H1 (cell line): ENCODE results near the gene PITPNB. TPM values are rescaled to one million over a fixed set of nuclear protein-coding genes. Genes with fewer than 3 reads are reported as not detected.

Experiments
- CTCF ChIA-PET: fragments of 300-600 bp; sonication (Branson Sonifier 250); formaldehyde crosslinking; loops from one replicate; lab custom pipeline; 2021; ENCODE audit not compliant: partially characterized antibody; lab: Charles Lee
- POLR2A ChIA-PET: fragments of 300-600 bp; sonication (Branson Sonifier 250); formaldehyde crosslinking; loops from one replicate; lab custom pipeline; 2021; ENCODE audit warnings: inconsistent platforms; ENCODE audit not compliant: partially characterized antibody; lab: Charles Lee
- DNase-seq, 2 experiments: peaks; one replicate each; pipeline versions ENCODE4 v3.0.0 to v3.0.0-alpha.2; 2010 to 2022; ENCODE audit warnings: low spot score in 2 of 2, low read depth in 1 of 2, mixed read lengths in 1 of 2
- FAIRE-seq: peaks from 2 replicates; lab custom pipeline; 2011; peaks lifted over from hg19 to GRCh38; lab: Jason Lieb, UNC
- H2AFZ ChIP-seq: 2 replicates; pipeline ENCODE4 v1.8.1; 2012; ENCODE audit warnings: low read length, inconsistent platforms
- H2AK5ac ChIP-seq: 2 replicates; pipeline ENCODE4 v1.6.1; 2013; ENCODE audit warnings: low read depth, low read length
- H2BK120ac ChIP-seq: replicated peaks from 2 replicates; pipeline ENCODE3; 2013; ENCODE audit warnings: low read depth, low read length, inconsistent platforms
- H2BK12ac ChIP-seq: 2 replicates; pipeline ENCODE4 v1.6.1; 2013; ENCODE audit warnings: low read depth, low read length
- H2BK15ac ChIP-seq: 2 replicates; pipeline ENCODE4 v1.6.1; 2013; ENCODE audit warnings: low read length
- H2BK20ac ChIP-seq: 2 replicates; pipeline ENCODE4 v1.6.1; 2013; ENCODE audit warnings: low read length
- H2BK5ac ChIP-seq: 2 replicates; pipeline ENCODE4 v1.6.1; 2013; ENCODE audit warnings: low read depth, low read length
- H3K14ac ChIP-seq: 2 replicates; pipeline ENCODE4 v1.6.1; 2013; ENCODE audit warnings: inconsistent platforms; ENCODE audit not compliant: insufficient read length
- H3K18ac ChIP-seq: 2 replicates; pipeline ENCODE4 v1.6.1; 2013; ENCODE audit warnings: low read length; ENCODE audit errors: extremely low read depth
- H3K23ac ChIP-seq: 2 replicates; pipeline ENCODE4 v1.6.1; 2013; ENCODE audit warnings: inconsistent platforms; ENCODE audit not compliant: insufficient read length
- H3K23me2 ChIP-seq: 2 replicates; pipeline ENCODE4 v1.6.1; 2013; ENCODE audit warnings: low read depth, low read length
- H3K27ac ChIP-seq: 2 replicates; pipeline ENCODE4 v1.6.1; 2011; ENCODE audit warnings: low read depth, low read length, inconsistent platforms
- H3K27me3 ChIP-seq, 4 experiments: replicated peaks in 1 of 4; 1 replicate in 1 of 4; 2 replicates in 3 of 4; pipeline versions ENCODE4 v1.6.1 to v1.8.1; 2011 to 2013; ENCODE audit warnings: low read length in 3 of 4, mild to moderate bottlenecking in 3 of 4, inconsistent platforms in 2 of 4, mixed read lengths in 2 of 4, moderate library complexity in 1 of 4; ENCODE audit not compliant: control insufficient read depth in 3 of 4, insufficient read depth in 3 of 4; ENCODE audit errors: extremely low read depth in 1 of 4
- H3K36me3 ChIP-seq, 4 experiments: 2 replicates each; pipeline versions ENCODE4 v1.6.1 to v1.8.1; 2011 to 2013; ENCODE audit warnings: mild to moderate bottlenecking in 4 of 4, low read length in 3 of 4, moderate library complexity in 2 of 4, control low read depth in 1 of 4, inconsistent platforms in 1 of 4; ENCODE audit not compliant: insufficient read depth in 4 of 4, control insufficient read depth in 2 of 4
- H3K4ac ChIP-seq: replicated peaks from 2 replicates; pipeline ENCODE3; 2013; ENCODE audit warnings: low read length, low read depth, mixed read lengths, inconsistent platforms; ENCODE audit not compliant: insufficient read length
- H3K4me1 ChIP-seq, 4 experiments: replicated peaks in 1 of 4; 1 replicate in 1 of 4; 2 replicates in 3 of 4; pipeline versions ENCODE4 v1.6.1 to v1.8.1; 2011 to 2013; ENCODE audit warnings: low read length in 3 of 4, inconsistent platforms in 2 of 4, mixed read lengths in 1 of 4; ENCODE audit not compliant: insufficient read depth in 4 of 4, control insufficient read depth in 3 of 4
- H3K4me2 ChIP-seq, 2 experiments: 2 replicates each; pipeline versions ENCODE4 v1.6.1 to v1.8.1; 2011 to 2013; ENCODE audit warnings: low read depth in 2 of 2, low read length in 2 of 2, control low read depth in 1 of 2, inconsistent platforms in 1 of 2, mild to moderate bottlenecking in 1 of 2; ENCODE audit not compliant: insufficient read depth in 1 of 2
- H3K4me3 ChIP-seq, 4 experiments: fragments of 200-600, 300-600 bp in 1 of 4; sonication (generic), shearing (Covaris generic), sonication (Bioruptor Twin) in 1 of 4; 2 replicates each; pipeline versions ENCODE4 v1.5.1 to v1.8.1; 2011 to 2016; ENCODE audit warnings: low read length in 4 of 4, low read depth in 3 of 4, control low read depth in 2 of 4, inconsistent platforms in 2 of 4, mild to moderate bottlenecking in 2 of 4, mixed read lengths in 1 of 4, moderate library complexity in 1 of 4; ENCODE audit not compliant: insufficient read depth in 2 of 4; ENCODE audit errors: extremely low read depth in 1 of 4
- H3K56ac ChIP-seq: replicated peaks from 2 replicates; pipeline ENCODE3; 2013; ENCODE audit warnings: low read depth, mild to moderate bottlenecking, mixed read lengths, low read length, inconsistent platforms; ENCODE audit not compliant: insufficient read length
- H3K79me1 ChIP-seq: 2 replicates; pipeline ENCODE4 v1.6.1; 2013; ENCODE audit warnings: low read depth, low read length, control low read depth
- H3K79me2 ChIP-seq, 2 experiments: 2 replicates each; pipeline versions ENCODE4 v1.6.1 to v1.8.1; 2012 to 2013; ENCODE audit warnings: low read length in 2 of 2, mild to moderate bottlenecking in 2 of 2, inconsistent platforms in 1 of 2; ENCODE audit not compliant: insufficient read depth in 2 of 2, control insufficient read depth in 1 of 2
- H3K9ac ChIP-seq, 4 experiments: replicated peaks in 1 of 4; 1 replicate in 1 of 4; 2 replicates in 3 of 4; pipeline versions ENCODE4 v1.6.1 to v1.8.1; 2011 to 2013; ENCODE audit warnings: low read depth in 3 of 4, low read length in 3 of 4, control low read depth in 2 of 4, mild to moderate bottlenecking in 2 of 4, moderate library complexity in 2 of 4, inconsistent platforms in 1 of 4; ENCODE audit errors: extremely low read depth in 1 of 4
- H3K9me3 ChIP-seq, 2 experiments: 2 replicates each; pipeline versions ENCODE4 v1.6.1 to v1.8.1; 2012 to 2013; ENCODE audit warnings: mild to moderate bottlenecking in 2 of 2, moderate library complexity in 2 of 2, control low read depth in 1 of 2, inconsistent platforms in 1 of 2, low read depth in 1 of 2, low read length in 1 of 2, mixed read lengths in 1 of 2; ENCODE audit not compliant: insufficient read depth in 2 of 2
- H4K20me1 ChIP-seq, 2 experiments: replicated peaks in 1 of 2; 2 replicates each; pipeline versions ENCODE3 to v1.8.1; 2011 to 2013; ENCODE audit warnings: inconsistent platforms in 2 of 2, low read length in 2 of 2, mild to moderate bottlenecking in 1 of 2; ENCODE audit not compliant: insufficient read depth in 2 of 2, control insufficient read depth in 1 of 2
- H4K5ac ChIP-seq: 2 replicates; pipeline ENCODE4 v1.6.1; 2013; ENCODE audit warnings: low read length, low read depth, mixed read lengths, inconsistent platforms; ENCODE audit not compliant: insufficient read length
- H4K8ac ChIP-seq: 2 replicates; pipeline ENCODE4 v1.8.0; 2013; ENCODE audit warnings: mild to moderate bottlenecking, moderate library complexity, low read length, inconsistent platforms; ENCODE audit not compliant: insufficient read depth; ENCODE audit errors: extremely low read depth
- H4K91ac ChIP-seq: replicated peaks from 2 replicates; pipeline ENCODE3; 2013; ENCODE audit warnings: low read length, mixed read lengths, inconsistent platforms; ENCODE audit not compliant: insufficient read length
- BCL11A ChIP-seq, 2 experiments: IDR thresholded peaks; one replicate each; pipeline ENCODE4 v1.6.1; 2011; ENCODE audit warnings: low read depth in 2 of 2, low read length in 2 of 2, mild to moderate bottlenecking in 2 of 2
- CBX5 ChIP-seq: fragments of 300-800, 300-1000 bp; sonication (generic); IDR thresholded peaks from 2 replicates; pipeline ENCODE4 v1.7.1; 2016; ENCODE audit warnings: antibody characterized with exemption, low read length, low read depth
- CBX8 ChIP-seq: fragments of 300-800, 300-1000 bp; sonication (generic); IDR thresholded peaks from 2 replicates; pipeline ENCODE4 v1.7.1; 2016; ENCODE audit warnings: low read depth, low read length, borderline replicate concordance
- CEBPB ChIP-seq: IDR thresholded peaks from 2 replicates; pipeline ENCODE4 v1.6.1; 2012; ENCODE audit warnings: low read depth, low read length
- CHD1 ChIP-seq: IDR thresholded peaks from 2 replicates; pipeline ENCODE4 v1.6.1; 2012; ENCODE audit warnings: low read depth, low read length, improper control_type of control experiment
- EZH2 ChIP-seq: fragments of 200-600 bp; sonication (generic); IDR thresholded peaks from 2 replicates; pipeline ENCODE4 v1.7.1; 2012; ENCODE audit warnings: low read depth, mild to moderate bottlenecking, moderate library complexity, low read length, inconsistent platforms; ENCODE audit not compliant: severe bottlenecking
- GTF2F1 ChIP-seq: IDR thresholded peaks from 2 replicates; pipeline ENCODE4 v1.6.1; 2012; ENCODE audit warnings: low read depth, low read length, improper control_type of control experiment, borderline replicate concordance
- KDM5A ChIP-seq: fragments of 200-600 bp; IDR thresholded peaks from 2 replicates; pipeline ENCODE4 v1.7.1; 2012; ENCODE audit warnings: mild to moderate bottlenecking, low read length, inconsistent platforms, mixed read lengths
- POU5F1 ChIP-seq: IDR thresholded peaks from 2 replicates; pipeline ENCODE4 v1.6.1; 2011; ENCODE audit warnings: low read depth, mild to moderate bottlenecking, low read length, moderate library complexity
- RNF2 ChIP-seq: fragments of 200-900, 300-1000 bp; sonication (generic); IDR thresholded peaks from 2 replicates; pipeline ENCODE4 v1.7.1; 2016; ENCODE audit warnings: borderline replicate concordance, low read depth, mild to moderate bottlenecking, antibody characterized with exemption, low read length; ENCODE audit not compliant: poor library complexity, severe bottlenecking; ENCODE audit errors: missing control alignments
- RXRA ChIP-seq: IDR thresholded peaks from 2 replicates; pipeline ENCODE4 v1.6.1; 2011; ENCODE audit warnings: low read depth, mild to moderate bottlenecking, low read length, moderate library complexity; ENCODE audit not compliant: insufficient read depth
- TCF12 ChIP-seq: IDR thresholded peaks from 2 replicates; pipeline ENCODE4 v1.6.1; 2011; ENCODE audit warnings: low read depth, mild to moderate bottlenecking, low read length
- YY1 ChIP-seq: IDR thresholded peaks from 2 replicates; pipeline ENCODE4 v1.6.1; 2011; ENCODE audit warnings: low read depth, mild to moderate bottlenecking, low read length
- WGBS, 2 experiments: shearing (Covaris generic) in 1 of 2; methylation state at CpG; one replicate each; pipeline versions ENCODE4 v1.1.6 to v1.1.7; 2013 to 2015; ENCODE audit warnings: low lambda C conversion rate in 2 of 2, mixed read lengths in 2 of 2, inconsistent platforms in 1 of 2, low coverage in 1 of 2, missing lambda C conversion rate in 1 of 2; ENCODE audit not compliant: insufficient replicate concordance in 2 of 2, insufficient coverage in 1 of 2, insufficient read length in 1 of 2; ENCODE audit errors: extremely low coverage in 1 of 2, missing lambda C conversion rate in 1 of 2; 5-methylcytosine and 5-hydroxymethylcytosine counted together
- polyA plus RNA-seq, 7 experiments: library from polyadenylated mRNA; depleted of rRNA in 3 of 7; stranded (reverse) in 5 of 7; unstranded in 2 of 7; fragments of >200 nt in 5 of 7; fragments of 200-250 nt in 2 of 7; gene quantifications; 1 replicate in 5 of 7; 2 replicates in 1 of 7; 4 replicates in 1 of 7; pipeline versions ENCODE4 v1.2.1 to v1.2.3, GENCODE V29; 2011 to 2013; ENCODE audit warnings: missing spikeins in 2 of 7, mixed read lengths in 2 of 7
- total RNA-seq: library from RNA; stranded (reverse); fragmentation: NEBNext Ultra II Directional; extraction: Animal tissue kit (Norgen Biotek cat#: 25700); gene quantifications from 2 replicates; pipeline ENCODE4 v1.2.1, GENCODE V29; 2021

PITPNB gene
- total and polyA plus RNA-seq, 2 of the 8 experiments (the other 6 are each of a cell fraction or from before 2014, with no cell fraction given) = 24.6 to 89.3 TPM

DNA sequence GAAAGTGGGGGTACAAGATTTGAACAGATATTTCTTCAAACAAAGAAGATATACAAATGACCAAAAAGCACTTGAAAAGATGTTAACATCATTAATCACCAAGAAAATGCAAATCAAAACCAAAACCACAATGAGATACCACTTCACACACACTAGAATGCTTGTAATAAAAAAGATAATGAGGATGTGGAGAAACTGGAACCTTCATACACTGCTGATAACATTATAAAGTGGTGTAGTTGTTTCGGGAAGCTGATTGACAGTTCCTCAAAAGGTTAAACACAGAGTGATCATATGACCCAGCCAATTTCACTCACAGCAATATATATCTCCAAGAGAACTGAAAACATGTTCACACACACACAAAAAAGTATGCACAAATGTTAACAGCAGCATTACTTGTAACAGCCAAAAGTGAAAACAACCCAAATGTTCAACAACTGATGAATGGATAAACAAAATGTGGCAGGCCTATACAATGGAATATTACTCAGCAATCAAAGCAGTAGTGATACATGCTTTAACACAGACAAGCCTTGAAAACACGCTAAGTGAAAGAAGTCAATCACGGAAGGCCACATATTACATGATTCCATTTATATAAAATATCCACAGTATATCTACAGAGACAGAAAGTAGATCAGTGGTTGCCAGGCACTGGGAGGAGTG, 15.1 kb downstream of the PITPNB start:
- Histone ChIP-seq H3K18ac (no peak overlapping the region), H3K79me1 (peaks cover 4% of the 10 kb centered on the region; the same call in 1 of the 2 replicates), H3K9ac (no peak overlapping the region), H4K20me1 (peaks cover 2 to 7% of the 10 kb centered on the region in 2 experiments), H2BK5ac (no peak overlapping the region), H3K4me2 (no peak overlapping the region), H3K9me3 (no peaks in the 10 kb centered on the region), H3K27ac (no peak overlapping the region), H3K4me3 (no peak overlapping the region), H2AK5ac (no peak overlapping the region), H4K91ac (no peak overlapping the region), H3K36me3 (peaks cover 4 to 33% (median 11%) of the 10 kb centered on the region in 4 experiments; a peak in 5 of 8 replicates), H4K5ac (no peak overlapping the region), H2BK15ac (no peak overlapping the region), H3K27me3 (no peaks in the 10 kb centered on the region), H3K79me2 (peaks cover 0 to 27% of the 10 kb centered on the region in 2 experiments; a peak in 2 of 4 replicates), H3K23me2 (no peaks in the 10 kb centered on the region), H3K4ac (no peak overlapping the region), H2BK20ac (no peak overlapping the region), H3K23ac (no peak overlapping the region), H3K14ac (no peak overlapping the region), H2AFZ (no peak overlapping the region), H3K4me1 (no peaks in the 10 kb centered on the region), H4K8ac (no peak overlapping the region), H2BK120ac (no peak overlapping the region), H3K56ac (no peak overlapping the region), H2BK12ac (no peak overlapping the region)
- WGBS, 2 experiments = 98% methylated on average over 3 of the region's 3 CpGs; no CpG with 5 or more reads in 1 of the 2 experiments
- CTCF ChIA-PET = interaction anchor here (0.6 to 1.4 kb wide), 2 partner anchors 17 to 25 kb away, joined by 5 to 6 read pairs; no protein-coding TSS in a partner anchor
- no peak for DNase-seq
- FAIRE-seq = no peak
- POLR2A ChIA-PET = no interaction called here
- TF ChIP-seq CHD1 = no peak
- TF ChIP-seq GTF2F1 = no peak
- TF ChIP-seq CBX5 = no peak
- TF ChIP-seq KDM5A = no peak
- no peak for TF ChIP-seq EZH2
- TF ChIP-seq CBX8 = no peak
- no peak for TF ChIP-seq CEBPB
- TF ChIP-seq BCL11A (IDR thresholded peaks at IDR 0.05; ENCODE audit: low read depth in 2 of 2, low read length in 2 of 2) = no peak
- no peak for TF ChIP-seq YY1
- no peak for TF ChIP-seq POU5F1
- no peak for TF ChIP-seq RNF2
- TF ChIP-seq TCF12 = no peak
- no peak for TF ChIP-seq RXRA
